BLaER1 (cell line): ENCODE measurements around the gene SST.
"Not testable (repeated sequence)": the region's sequence is repeated elsewhere in the genome, so short reads cannot be mapped to it uniquely, and the experiment has no call there.

Source experiments
- H3K27ac ChIP-seq: shearing (Covaris generic); formaldehyde crosslinking; 2 replicates; pipeline ENCODE4 v1.8.1; 2022
- H3K27me3 ChIP-seq: shearing (Covaris generic); formaldehyde crosslinking; 2 replicates; pipeline ENCODE4 v1.8.1; 2022
- H3K36me3 ChIP-seq: shearing (Covaris generic); formaldehyde crosslinking; 2 replicates; pipeline ENCODE4 v1.8.1; 2022
- H3K4me1 ChIP-seq: shearing (Covaris generic); formaldehyde crosslinking; 2 replicates; pipeline ENCODE4 v1.8.1; 2022
- H3K4me2 ChIP-seq: shearing (Covaris generic); formaldehyde crosslinking; 2 replicates; pipeline ENCODE4 v1.8.1; 2022
- H3K4me3 ChIP-seq: shearing (Covaris generic); formaldehyde crosslinking; 2 replicates; pipeline ENCODE4 v1.8.1; 2022
- H3K9ac ChIP-seq: shearing (Covaris generic); formaldehyde crosslinking; 2 replicates; pipeline ENCODE4 v1.8.1; 2022
- H3K9me3 ChIP-seq: shearing (Covaris generic); formaldehyde crosslinking; 2 replicates; pipeline ENCODE4 v1.8.1; 2022
- H4K20me1 ChIP-seq: shearing (Covaris generic); formaldehyde crosslinking; 2 replicates; pipeline ENCODE4 v1.8.1; 2022
- Cebpa-rat ChIP-seq: shearing (Covaris generic); IDR thresholded peaks from 2 replicates; pipeline ENCODE4 v1.8.1; 2022

SST gene

GRCh38 chr3:187684880-187685279 lies 14.7 kb upstream of the SST start:
- Histone ChIP-seq H3K27me3 (no peaks in the 10 kb centered on the region), H3K36me3 (no peaks in the 10 kb centered on the region), H3K9ac (no peak overlapping the region), H3K4me3 (no peak overlapping the region), H3K4me2 (no peak overlapping the region), H3K27ac (no peak overlapping the region), H3K9me3 (peaks cover 22% of the 10 kb centered on the region), H3K4me1 (no peaks in the 10 kb centered on the region), H4K20me1 (no peaks in the 10 kb centered on the region)
- no peak for TF ChIP-seq Cebpa-rat

GRCh38 chr3:187684444-187684843 lies 14.2 kb upstream of the SST start:
- Histone ChIP-seq H3K4me2 (no peak overlapping the region), H3K9me3 (peaks cover 22% of the 10 kb centered on the region), H3K4me1 (no peaks in the 10 kb centered on the region), H3K36me3 (no peaks in the 10 kb centered on the region), H3K27ac (no peak overlapping the region), H3K9ac (no peak overlapping the region), H4K20me1 (no peaks in the 10 kb centered on the region), H3K4me3 (no peak overlapping the region), H3K27me3 (no peaks in the 10 kb centered on the region)
- no peak for TF ChIP-seq Cebpa-rat

DNA sequence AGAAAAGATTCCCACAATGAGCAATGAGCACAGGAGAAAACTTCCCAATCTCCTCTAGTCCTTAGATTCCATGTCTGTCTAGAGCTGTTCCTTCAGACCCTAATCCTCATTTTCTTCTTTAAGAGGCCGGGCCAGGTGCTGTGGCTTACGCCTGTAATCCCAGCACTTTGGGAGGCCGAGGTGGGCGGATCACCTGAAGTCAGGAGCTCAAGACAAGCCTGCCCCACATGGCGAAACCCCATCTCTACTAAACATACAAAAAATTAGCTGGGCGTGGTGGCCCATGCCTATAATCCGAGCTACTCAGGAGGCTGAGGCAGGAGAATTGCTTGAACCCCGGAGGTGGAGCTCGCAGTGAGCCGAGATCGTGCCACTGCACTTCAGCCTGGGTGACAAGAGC lies 11.6 kb upstream of the SST start:
- not testable (repeated sequence) for H3K27me3 ChIP-seq, H4K20me1 ChIP-seq, H3K27ac ChIP-seq, H3K4me1 ChIP-seq, H3K4me2 ChIP-seq, H3K9ac ChIP-seq, H3K36me3 ChIP-seq, H3K4me3 ChIP-seq
- H3K9me3 ChIP-seq, result peaks cover 17% of the 10 kb centered on the region

DNA sequence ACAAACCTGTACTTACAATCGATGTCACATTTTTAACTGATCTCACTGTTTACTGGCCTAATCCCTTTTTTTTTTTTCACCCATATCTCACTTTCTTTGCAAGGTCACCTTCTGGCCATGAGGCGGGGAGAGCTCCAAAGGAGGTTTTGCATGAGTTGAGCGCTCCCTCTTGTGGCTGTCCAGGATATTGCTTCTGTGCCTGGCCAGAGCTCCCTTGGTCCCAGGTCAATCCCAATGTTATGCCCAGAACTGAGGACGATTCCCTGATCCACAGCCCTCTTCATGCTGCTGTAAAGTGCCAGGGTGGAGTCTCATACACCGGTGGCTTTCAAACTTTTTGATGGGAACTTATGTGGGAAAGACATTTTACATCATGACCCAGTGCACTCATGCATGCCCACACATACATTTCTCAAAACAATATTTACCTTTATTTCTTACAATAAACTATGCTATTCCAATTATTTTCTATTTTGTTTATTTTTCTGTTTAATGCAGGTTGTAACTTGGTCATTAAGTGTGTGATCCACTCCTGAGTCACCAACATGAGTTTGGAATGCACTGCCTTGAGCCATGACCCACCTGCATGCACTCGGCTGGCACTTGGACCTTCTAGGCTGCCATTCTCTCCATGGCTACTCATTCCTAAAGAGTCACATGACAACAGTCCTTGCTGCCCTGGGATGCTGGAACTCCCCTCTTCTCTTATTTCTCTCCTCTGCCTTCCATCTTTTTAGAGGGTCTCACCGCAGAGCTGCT lies 9.6 kb upstream of the SST start:
- no peaks in the 10 kb centered on the region for H3K4me1 ChIP-seq
- no peaks in the 10 kb centered on the region for H3K36me3 ChIP-seq
- TF ChIP-seq Cebpa-rat, result no peak
- H4K20me1 ChIP-seq, result no peaks in the 10 kb centered on the region
- no peaks in the 10 kb centered on the region for H3K9me3 ChIP-seq
- no peak overlapping the region for H3K9ac ChIP-seq
- H3K27me3 ChIP-seq, result no peaks in the 10 kb centered on the region; the same call in 1 of the 2 replicates
- H3K4me3 ChIP-seq, result no peak overlapping the region
- no peak overlapping the region for H3K4me2 ChIP-seq
- no peak overlapping the region for H3K27ac ChIP-seq

- Histone ChIP-seq H3K27me3 (no peaks in the 10 kb centered on the region; the same call in 1 of the 2 replicates), H3K4me2 (no peak overlapping the region), H3K27ac (no peak overlapping the region), H3K4me1 (no peaks in the 10 kb centered on the region), H3K9ac (no peak overlapping the region), H4K20me1 (no peaks in the 10 kb centered on the region), H3K9me3 (no peaks in the 10 kb centered on the region), H3K4me3 (no peak overlapping the region), H3K36me3 (no peaks in the 10 kb centered on the region)
- TF ChIP-seq Cebpa-rat, result no peak
These were observed 8.6 kb upstream of the SST start for GRCh38 chr3:187678726-187679268.

DNA sequence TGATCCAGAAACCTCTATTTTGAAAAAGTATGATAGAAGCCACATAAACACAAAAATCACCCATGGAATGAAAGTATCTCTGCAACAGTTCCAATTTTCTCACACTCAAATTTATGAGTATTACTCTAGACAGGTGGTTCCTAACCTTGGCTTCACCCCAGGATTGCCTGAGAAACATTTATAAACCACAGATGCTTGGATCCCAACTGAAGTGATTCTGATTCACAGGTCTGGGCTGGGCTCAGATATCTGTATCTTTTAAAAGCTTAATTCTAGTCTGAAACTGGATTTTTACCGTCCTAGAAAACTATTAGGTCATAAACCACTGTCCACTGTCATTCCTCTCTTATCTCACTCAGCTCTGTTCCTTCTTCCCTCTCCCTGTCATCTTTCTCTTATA lies 7.4 kb upstream of the SST start:
- Histone ChIP-seq H3K27me3 (no peaks in the 10 kb centered on the region; the same call in 1 of the 2 replicates), H3K4me3 (no peak overlapping the region)

DNA sequence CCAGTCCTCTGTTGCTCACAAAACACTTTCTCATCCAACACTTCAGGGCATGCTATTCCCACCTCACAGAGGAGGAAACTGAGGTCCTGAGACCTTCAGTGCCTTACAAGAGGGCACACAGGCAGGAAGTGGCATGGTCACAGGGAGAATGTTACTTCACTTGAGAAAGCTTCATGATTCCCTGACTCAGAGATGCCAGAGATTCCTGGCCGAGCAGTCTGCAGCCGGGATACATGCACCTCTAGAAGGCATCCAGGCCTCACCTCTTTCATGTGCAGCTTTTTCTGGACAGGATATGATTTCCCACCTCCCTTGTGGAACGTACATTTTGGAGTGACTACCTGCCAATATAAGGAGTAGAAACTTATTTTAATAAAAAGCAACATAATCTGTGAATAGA lies 2.8 kb upstream of the SST start:
- TF ChIP-seq Cebpa-rat, result no peak

More for the DNA sequence above, 7.4 kb upstream of the SST start:
- H4K20me1 ChIP-seq, result no peaks in the 10 kb centered on the region
- H3K9me3 ChIP-seq, result no peaks in the 10 kb centered on the region
- H3K9ac ChIP-seq, result no peak overlapping the region
- no peak overlapping the region for H3K4me2 ChIP-seq
- H3K4me1 ChIP-seq, result no peaks in the 10 kb centered on the region
- TF ChIP-seq Cebpa-rat, result no peak
- H3K27ac ChIP-seq, result no peak overlapping the region
- no peaks in the 10 kb centered on the region for H3K36me3 ChIP-seq

GRCh38 chr3:187667526-187667925 lies 2.7 kb downstream of the SST start:
- no peaks in the 10 kb centered on the region for H4K20me1 ChIP-seq

More for the DNA sequence above, 2.8 kb upstream of the SST start:
- H3K27ac ChIP-seq, result no peak overlapping the region
- no peaks in the 10 kb centered on the region for H4K20me1 ChIP-seq
- H3K9me3 ChIP-seq, result no peaks in the 10 kb centered on the region
- no peaks in the 10 kb centered on the region for H3K36me3 ChIP-seq
- H3K27me3 ChIP-seq, result no peaks in the 10 kb centered on the region; the same call in 1 of the 2 replicates
- no peak overlapping the region for H3K4me3 ChIP-seq
- H3K9ac ChIP-seq, result no peak overlapping the region
- no peak overlapping the region for H3K4me2 ChIP-seq
- no peaks in the 10 kb centered on the region for H3K4me1 ChIP-seq

DNA sequence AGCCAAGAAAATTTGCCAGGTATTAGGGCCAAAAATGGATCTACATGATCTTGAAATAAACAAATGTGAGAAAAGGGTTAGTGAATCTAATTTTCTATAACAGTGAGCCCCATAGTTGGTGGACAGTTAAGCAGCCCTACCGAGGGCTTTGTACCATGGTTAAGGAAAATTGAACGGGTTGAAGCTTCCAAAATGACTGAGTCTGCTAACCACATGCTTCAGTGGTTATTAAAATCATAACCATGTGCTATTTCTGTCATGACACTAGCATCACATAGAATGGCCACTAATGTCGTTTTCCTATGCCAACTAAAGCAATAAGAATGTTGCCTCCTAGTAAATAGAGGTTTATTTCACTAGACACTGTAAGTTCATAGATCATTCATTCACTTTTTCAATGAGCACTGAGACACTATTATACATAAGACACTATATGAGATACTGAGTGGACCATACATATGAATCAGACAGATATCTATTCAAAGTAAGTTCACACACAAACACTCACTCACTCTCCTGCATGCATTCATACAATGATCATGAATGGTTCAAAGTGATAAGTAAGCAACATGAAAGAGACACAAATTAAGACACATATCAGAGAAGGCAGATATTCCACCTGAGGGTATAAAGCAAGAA lies 4.3 kb downstream of the SST start:
- no peak overlapping the region for H3K27ac ChIP-seq
- H3K27me3 ChIP-seq, result no peaks in the 10 kb centered on the region
- no peaks in the 10 kb centered on the region for H3K36me3 ChIP-seq

More at GRCh38 chr3:187667526-187667925, 2.7 kb downstream of the SST start:
- Histone ChIP-seq H3K9ac (no peak overlapping the region), H3K4me3 (no peak overlapping the region), H3K36me3 (no peaks in the 10 kb centered on the region), H3K27ac (no peak overlapping the region), H3K9me3 (no peaks in the 10 kb centered on the region), H3K4me1 (peaks cover 6% of the 10 kb centered on the region), H3K4me2 (no peak overlapping the region), H3K27me3 (no peaks in the 10 kb centered on the region)
- TF ChIP-seq Cebpa-rat, result no peak

GRCh38 chr3:187665010-187665409 lies 5.2 kb downstream of the SST start:
- Histone ChIP-seq H3K4me2 (no peak overlapping the region), H3K4me1 (peaks cover 6% of the 10 kb centered on the region), H3K36me3 (no peaks in the 10 kb centered on the region), H3K9ac (no peak overlapping the region), H3K4me3 (no peak overlapping the region), H4K20me1 (no peaks in the 10 kb centered on the region), H3K9me3 (no peaks in the 10 kb centered on the region), H3K27me3 (no peaks in the 10 kb centered on the region), H3K27ac (no peak overlapping the region)
- TF ChIP-seq Cebpa-rat, result no peak

More for the DNA sequence above, 4.3 kb downstream of the SST start:
- Histone ChIP-seq H3K9ac (no peak overlapping the region), H3K4me3 (no peak overlapping the region), H3K4me2 (no peak overlapping the region), H3K4me1 (peaks cover 6% of the 10 kb centered on the region), H3K9me3 (no peaks in the 10 kb centered on the region), H4K20me1 (no peaks in the 10 kb centered on the region)
- no peak for TF ChIP-seq Cebpa-rat
